ENCODE data around the gene PYGB.

The PYGB gene

GRCh38 chr20:25269057-25269832 lies 21.4 kb downstream of the PYGB start:
- in situ Hi-C loops (cut with HindIII; ENCODE audit: low sequenced_read_pairs) = no loop called here
- no peak overlapping the region for H3K4me3 ChIP-seq (ENCODE audit: low read depth, low read length)
- no peak for DNase-seq (ENCODE audit: low read depth)
- TF ChIP-seq CTCF (IDR thresholded peaks at IDR 0.05; ENCODE audit: low read depth, low read length, missing control alignments) = no peak

GRCh38 chr20:25269833-25270170 lies 21.9 kb downstream of the PYGB start:
- no peak for TF ChIP-seq CTCF (IDR thresholded peaks at IDR 0.05; ENCODE audit: low read depth, low read length, missing control alignments)
- H3K4me3 ChIP-seq (ENCODE audit: low read depth, low read length) = no peak overlapping the region
- DNase-seq (ENCODE audit: low read depth) = no peak
- in situ Hi-C loops (cut with HindIII; ENCODE audit: low sequenced_read_pairs) = no loop called here

- H3K4me3 ChIP-seq (ENCODE audit: low read depth, low read length) = no peak overlapping the region
- in situ Hi-C loops (cut with HindIII; ENCODE audit: low sequenced_read_pairs) = no loop called here
- no peak for TF ChIP-seq CTCF (IDR thresholded peaks at IDR 0.05; ENCODE audit: low read depth, low read length, missing control alignments)
- DNase-seq (ENCODE audit: low read depth) = no peak
These were observed 23.0 kb downstream of the PYGB start for GRCh38 chr20:25270829-25271251.

GRCh38 chr20:25271486-25272222 lies 23.8 kb downstream of the PYGB start:
- no peak overlapping the region for H3K4me3 ChIP-seq (ENCODE audit: low read depth, low read length)
- in situ Hi-C loops (cut with HindIII; ENCODE audit: low sequenced_read_pairs) = no loop called here
- no peak for DNase-seq (ENCODE audit: low read depth)
- TF ChIP-seq CTCF (IDR thresholded peaks at IDR 0.05; ENCODE audit: low read depth, low read length, missing control alignments) = no peak

GRCh38 chr20:25272223-25273000 lies 24.5 kb downstream of the PYGB start:
- TF ChIP-seq CTCF (IDR thresholded peaks at IDR 0.05; ENCODE audit: low read depth, low read length, missing control alignments) = no peak
- in situ Hi-C loops (cut with HindIII; ENCODE audit: low sequenced_read_pairs) = no loop called here
- no peak for DNase-seq (ENCODE audit: low read depth)
- no peak overlapping the region for H3K4me3 ChIP-seq (ENCODE audit: low read depth, low read length)

GRCh38 chr20:25273046-25273445 lies 25.2 kb downstream of the PYGB start:
- no peak for TF ChIP-seq CTCF (IDR thresholded peaks at IDR 0.05; ENCODE audit: low read depth, low read length, missing control alignments)
- no peak for DNase-seq (ENCODE audit: low read depth)
- no peak overlapping the region for H3K4me3 ChIP-seq (ENCODE audit: low read depth, low read length)
- in situ Hi-C loops (cut with HindIII; ENCODE audit: low sequenced_read_pairs) = no loop called here
